SK-N-DZ (cell line): ENCODE measurements around the gene ZDHHC7. TPM values are rescaled to one million over a fixed set of nuclear protein-coding genes. Genes with fewer than 3 reads are reported as not detected.
"Not testable (repeated sequence)": the region's sequence is repeated elsewhere in the genome, so short reads cannot be mapped to it uniquely, and the experiment has no call there.

Experiments
- DNase-seq: peaks from one replicate; pipeline ENCODE4 v3.0.0-alpha.2; 2015; ENCODE audit warnings: low spot score
- polyA plus RNA-seq, 2 experiments: library from polyadenylated mRNA; depleted of rRNA; stranded (reverse); fragments of >200 nt; gene quantifications; 2 replicates each; pipeline ENCODE4 v1.2.3, GENCODE V29; 2014

The ZDHHC7 gene
- 39.0 and 53.6 TPM in 2 replicates for polyA plus RNA-seq (2014; cell fraction: cytosol; rRNA removed)
- 35.6 and 39.4 TPM in 2 replicates for polyA plus RNA-seq (2014; cell fraction: nucleus; rRNA removed)

- DNase-seq, result peak; percentile 81
These were observed at the start of gene ZDHHC7 for GRCh38 chr16:85010931-85011845. TSS of gene ZDHHC7 (minus strand) at chr16:85011535. CDS start at chr16:84990618, 20,917 bp downstream.

- DNase-seq, result no peak
These were observed 47.6 kb upstream of the ZDHHC7 start for GRCh38 chr16:85058909-85059308.

GRCh38 chr16:85057948-85058347, 46.6 kb upstream of the ZDHHC7 start:
- no peak for DNase-seq

- peak; percentile 44 for DNase-seq
These were observed 46.0 kb upstream of the ZDHHC7 start for GRCh38 chr16:85057212-85057889.

- DNase-seq, result peak; percentile 32
These were observed 44.9 kb upstream of the ZDHHC7 start for GRCh38 chr16:85056211-85056748.

- no peak for DNase-seq
These were observed 44.3 kb upstream of the ZDHHC7 start for GRCh38 chr16:85055493-85056210.

GRCh38 chr16:85054948-85055492, 43.7 kb upstream of the ZDHHC7 start:
- DNase-seq, result no peak

GRCh38 chr16:85054321-85054720, 43.0 kb upstream of the ZDHHC7 start:
- not testable (repeated sequence) for DNase-seq

- DNase-seq, result no peak
These were observed 41.2 kb upstream of the ZDHHC7 start for GRCh38 chr16:85052536-85052935.

GRCh38 chr16:85051683-85052082, 40.3 kb upstream of the ZDHHC7 start:
- no peak for DNase-seq

- DNase-seq, result no peak
These were observed 39.8 kb upstream of the ZDHHC7 start for GRCh38 chr16:85051067-85051581.

GRCh38 chr16:85049706-85050305, 38.5 kb upstream of the ZDHHC7 start:
- no peak for DNase-seq

- no peak for DNase-seq
These were observed 37.7 kb upstream of the ZDHHC7 start for GRCh38 chr16:85048921-85049562.

GRCh38 chr16:85047867-85048455, 36.6 kb upstream of the ZDHHC7 start:
- no peak for DNase-seq

- DNase-seq, result no peak
These were observed 35.9 kb upstream of the ZDHHC7 start for GRCh38 chr16:85046931-85047866.

GRCh38 chr16:85046472-85046916, 35.2 kb upstream of the ZDHHC7 start:
- DNase-seq, result no peak

GRCh38 chr16:85045641-85046471, 34.5 kb upstream of the ZDHHC7 start:
- DNase-seq, result no peak

- DNase-seq, result no peak
These were observed 33.7 kb upstream of the ZDHHC7 start for GRCh38 chr16:85045077-85045476.
